HG03095 (cell line): ENCODE data around the gene MAMLD1.

Experiments used
- ATAC-seq: cut with Tn5 transposase; IDR thresholded peaks from one replicate; pipeline ENCODE4 v1.9.1; 2021; ENCODE audit warnings: moderate library complexity; ENCODE audit not compliant: unreplicated experiment

MAMLD1 gene

DNA sequence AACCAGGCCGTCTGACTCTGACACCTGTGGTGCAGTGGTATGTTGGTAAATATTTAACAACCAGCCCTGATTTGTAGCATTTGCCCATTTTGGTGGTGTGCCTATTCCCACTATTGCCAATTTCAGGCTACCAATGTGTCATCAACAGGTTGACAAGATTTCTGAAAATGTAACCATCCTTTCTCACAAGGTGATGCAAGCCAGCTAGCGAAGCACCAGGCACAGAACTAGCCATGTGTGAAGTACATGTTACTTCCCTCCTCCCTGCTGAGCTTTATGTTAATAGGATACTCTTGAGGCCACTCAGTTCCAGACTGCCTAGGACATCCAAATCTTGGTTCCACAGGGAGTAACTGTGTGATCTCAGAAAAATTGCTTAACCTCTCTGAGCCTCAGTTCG is 7.2 kb upstream of the MAMLD1 start:
- ATAC-seq, result no peak

DNA sequence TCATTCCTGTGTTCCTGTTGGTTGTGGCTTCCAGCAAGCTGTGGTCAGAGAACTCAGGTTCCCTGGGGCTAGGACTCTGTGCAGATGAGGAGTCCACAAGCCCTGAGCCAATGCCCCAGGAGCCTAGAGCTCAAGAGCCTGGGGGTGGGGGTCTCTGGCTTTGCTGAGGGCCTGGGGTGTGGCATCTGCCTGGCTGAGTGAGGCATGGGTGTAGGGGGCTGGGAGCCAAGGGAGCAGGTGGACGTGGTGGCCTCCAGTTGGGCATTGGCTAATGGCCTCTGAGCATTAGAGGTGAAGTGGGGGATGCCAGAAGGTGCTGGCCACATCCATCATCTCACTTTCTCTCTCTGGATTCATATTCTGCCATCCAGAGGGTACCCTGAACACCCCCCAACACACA is 5.3 kb upstream of the MAMLD1 start:
- ATAC-seq, result no peak

DNA sequence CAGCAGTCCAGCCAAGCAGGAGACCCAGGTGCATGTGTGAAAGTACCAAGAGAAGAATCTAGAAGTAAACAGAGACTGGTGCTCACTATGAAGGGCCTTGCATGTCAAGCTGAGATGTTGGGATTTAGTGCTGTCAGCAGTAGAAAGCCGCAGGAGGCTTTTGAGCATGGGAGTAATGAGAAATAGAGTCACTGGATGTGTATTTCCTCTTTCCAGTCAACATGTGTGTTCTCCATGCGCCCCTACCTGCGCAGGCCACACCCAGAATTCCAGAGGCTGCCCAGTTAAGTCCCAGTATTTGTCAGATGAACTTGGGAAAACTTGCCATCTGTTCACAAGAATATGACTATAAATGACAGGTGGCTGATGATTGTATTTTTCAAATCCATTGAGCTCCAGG is 4.5 kb upstream of the MAMLD1 start:
- ATAC-seq, result no peak

DNA sequence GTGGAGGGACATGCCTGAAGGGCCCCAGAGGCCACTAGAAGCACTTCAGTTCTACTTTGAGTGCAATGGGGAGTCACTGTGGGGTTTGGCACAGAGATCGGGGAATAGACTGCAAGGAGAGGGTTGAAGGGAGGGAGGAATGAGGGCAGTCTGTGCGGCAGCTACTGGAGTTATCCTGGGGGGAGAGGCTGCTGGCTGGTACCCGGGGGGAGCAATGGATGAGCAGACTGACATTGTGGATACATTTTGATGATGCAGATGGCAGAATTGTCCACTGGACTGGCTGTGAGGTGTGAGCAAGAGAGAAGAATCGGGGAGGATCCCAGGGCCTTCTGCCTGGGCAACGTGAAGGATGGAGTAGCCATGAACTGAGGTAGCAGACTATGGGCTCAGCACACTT is 2.8 kb upstream of the MAMLD1 start:
- no peak for ATAC-seq

DNA sequence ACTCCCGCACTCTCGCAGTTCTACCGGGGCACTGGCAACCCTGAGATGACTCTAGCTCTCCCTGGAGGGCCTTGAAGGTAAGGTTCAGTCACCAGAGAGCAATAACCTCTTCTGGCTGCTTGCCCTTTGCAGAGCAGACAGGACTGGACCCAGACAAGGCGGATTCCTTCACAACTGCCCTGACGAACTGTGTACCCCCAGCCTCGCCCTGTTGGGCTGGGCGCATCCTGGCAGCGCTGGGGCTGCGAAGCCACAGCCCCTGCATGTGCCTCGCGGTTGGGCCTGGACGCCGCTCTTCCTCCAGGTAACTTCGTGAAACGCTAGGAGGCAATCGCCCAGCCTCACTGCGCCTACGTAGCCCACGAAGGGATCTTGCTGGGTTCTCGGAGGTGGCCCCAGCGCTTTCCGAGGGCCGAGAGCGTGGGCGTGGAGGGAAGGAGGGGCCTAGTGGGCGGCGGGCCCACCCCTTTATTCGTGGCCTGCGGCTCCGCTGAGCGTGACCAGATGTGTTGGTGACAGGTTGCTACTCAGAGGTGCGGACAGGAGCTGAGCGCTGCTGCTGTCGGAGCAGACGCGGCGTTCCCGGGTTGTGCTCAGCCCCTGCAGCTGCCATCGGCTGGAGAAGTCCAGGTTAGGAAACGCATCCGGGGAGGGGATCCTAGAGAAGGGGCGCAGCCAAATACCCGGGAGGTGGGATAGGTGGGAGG is 1.9 kb upstream of the MAMLD1 start:
- ATAC-seq, result no peak

DNA sequence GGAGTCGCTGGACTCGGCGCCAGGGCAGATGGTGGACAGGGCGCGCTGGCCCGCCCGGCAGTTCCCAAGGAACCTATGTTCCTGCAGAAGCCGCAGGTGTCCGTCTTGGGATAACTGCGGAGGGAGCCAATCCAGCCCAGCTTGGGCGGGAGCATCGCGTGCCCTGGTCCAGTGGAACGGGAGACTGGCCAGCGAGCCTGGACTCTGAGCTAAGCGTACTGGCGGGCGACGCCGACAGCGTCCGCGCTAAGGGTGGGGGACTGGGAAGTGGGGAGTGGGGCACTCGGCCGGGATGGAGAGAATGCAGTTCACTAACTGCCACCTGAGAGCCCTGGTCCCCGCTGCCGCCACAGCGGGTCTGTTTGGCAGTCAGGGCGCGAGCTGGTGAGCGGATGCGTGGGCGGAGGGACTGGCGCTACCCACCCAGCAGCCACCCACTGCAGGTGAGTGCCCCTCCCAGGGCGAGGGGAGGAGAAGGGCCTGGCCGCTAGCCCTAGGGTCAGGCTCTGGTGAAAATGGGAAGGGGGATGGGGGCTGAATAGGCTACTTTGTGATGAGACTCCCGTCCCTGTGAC is 1.3 kb upstream of the MAMLD1 start:
- ATAC-seq, result no peak

DNA sequence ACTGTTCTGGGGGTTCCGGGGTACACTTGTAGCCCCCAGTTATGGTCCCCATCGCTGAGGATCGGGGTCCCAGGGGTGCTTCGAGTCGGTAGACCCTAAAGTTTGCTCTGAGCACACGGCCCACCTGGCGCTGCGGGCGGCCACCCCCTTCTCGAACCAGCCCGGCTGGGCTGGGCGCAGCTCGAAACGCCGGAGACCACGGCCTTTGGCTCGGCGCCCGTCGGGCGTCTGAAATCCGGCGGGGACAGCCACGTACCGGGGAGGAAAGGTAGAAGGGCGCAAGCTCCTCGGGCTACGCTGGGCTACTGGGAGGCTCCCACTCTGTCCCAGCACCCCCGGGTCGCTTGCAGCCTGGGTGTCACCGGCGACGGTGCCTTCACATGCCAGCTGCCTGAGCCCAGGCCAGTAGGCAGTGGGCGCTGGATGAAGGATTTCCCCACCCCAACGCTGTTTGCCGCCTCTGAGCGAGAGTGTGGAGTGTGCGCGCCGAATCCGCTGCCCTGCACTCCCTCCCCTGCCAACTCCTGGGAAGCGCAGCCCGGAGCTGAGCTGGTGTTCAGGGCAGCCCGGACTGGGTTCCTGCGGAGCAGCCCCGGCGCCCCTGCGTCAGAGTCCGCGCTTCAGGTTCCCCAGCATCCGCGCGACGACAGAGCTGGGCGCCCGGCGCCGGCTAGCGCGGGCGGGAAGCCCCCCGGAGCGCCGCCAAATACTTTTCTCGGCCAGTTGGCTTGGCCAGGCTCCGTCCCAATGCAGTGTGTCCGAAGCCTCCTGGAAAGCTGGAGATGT is 637 bp downstream of the MAMLD1 start:
- no peak for ATAC-seq

DNA sequence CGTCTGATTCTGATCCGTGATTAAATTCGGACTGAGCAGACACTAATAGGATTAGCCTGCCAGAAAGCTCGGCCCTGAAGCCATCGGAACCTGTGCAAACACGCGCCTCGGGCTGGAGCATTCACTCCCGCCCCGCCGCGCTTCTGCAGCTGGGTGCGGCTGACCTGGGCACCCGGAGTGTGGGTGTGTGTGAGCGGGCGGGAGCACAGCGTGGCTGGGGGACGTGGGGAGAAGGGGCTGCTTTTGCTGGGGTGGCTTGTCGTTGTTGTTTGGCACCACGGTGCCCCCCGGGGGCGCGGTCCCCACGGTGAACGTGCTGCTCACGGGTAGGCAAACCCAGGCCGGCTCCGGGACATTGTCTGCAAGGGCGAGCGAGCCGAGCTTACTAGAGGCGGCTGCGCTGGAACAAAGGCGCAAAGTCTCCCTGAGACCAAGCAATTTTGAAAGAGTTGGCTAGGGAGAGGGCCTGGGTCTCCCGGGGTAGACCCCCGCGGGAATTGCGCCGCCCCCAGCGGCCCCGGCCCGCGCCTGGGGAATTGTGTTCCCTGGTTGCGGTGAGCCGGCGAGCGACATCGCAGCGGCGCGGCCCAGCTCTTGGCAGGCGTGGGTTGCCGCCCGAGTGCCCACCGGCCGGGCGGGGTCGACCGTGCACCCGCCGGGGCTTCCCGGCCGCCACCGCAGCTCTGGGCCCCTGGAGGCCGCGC is 1.4 kb downstream of the MAMLD1 start:
- no peak for ATAC-seq

DNA sequence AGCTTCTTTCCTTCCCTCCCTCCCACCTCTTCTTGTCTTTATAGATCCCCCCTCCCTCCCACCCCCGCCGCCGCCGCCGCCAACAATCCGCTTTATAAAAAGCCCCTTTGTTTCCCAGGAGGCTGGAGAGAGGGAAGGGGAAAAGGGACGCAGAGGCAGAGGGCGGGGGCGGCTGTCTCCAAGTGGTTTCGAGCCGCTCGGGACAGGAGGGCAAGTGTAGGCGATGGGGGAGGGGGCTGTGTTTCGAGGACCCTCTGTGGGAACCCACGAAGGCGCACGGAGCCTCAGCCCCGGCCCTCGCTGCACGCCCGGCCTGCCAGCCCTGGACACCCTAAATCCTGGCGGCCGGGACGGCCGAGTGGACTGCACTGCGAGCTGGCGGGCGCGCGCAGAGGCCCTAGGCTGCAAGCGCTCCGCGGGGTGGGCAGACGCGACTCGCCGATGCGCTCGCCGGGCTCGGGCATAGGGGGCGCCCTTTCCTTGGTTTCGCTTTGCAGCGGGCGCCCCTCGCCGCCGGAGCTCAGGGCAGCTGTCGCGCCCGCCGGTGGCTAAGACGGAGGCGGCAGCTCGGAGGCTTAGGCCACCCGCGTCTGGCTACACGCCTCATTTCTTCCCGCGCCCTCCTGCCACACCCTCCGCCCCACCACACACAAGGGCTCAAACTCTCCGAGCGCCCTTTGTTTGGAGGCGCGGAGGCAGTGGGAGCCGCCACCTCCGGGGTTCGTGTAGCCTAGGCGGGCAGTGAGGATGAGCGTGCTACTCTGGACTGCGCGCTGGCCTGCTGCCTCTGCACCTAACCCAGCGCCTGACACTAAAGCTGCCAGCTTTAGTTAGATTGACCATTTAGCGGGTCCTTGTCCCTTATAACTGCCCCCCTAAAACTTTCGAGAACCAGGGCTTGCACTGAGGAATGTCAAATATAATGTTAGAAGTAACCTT is 2.2 kb downstream of the MAMLD1 start:
- ATAC-seq, result no peak

DNA sequence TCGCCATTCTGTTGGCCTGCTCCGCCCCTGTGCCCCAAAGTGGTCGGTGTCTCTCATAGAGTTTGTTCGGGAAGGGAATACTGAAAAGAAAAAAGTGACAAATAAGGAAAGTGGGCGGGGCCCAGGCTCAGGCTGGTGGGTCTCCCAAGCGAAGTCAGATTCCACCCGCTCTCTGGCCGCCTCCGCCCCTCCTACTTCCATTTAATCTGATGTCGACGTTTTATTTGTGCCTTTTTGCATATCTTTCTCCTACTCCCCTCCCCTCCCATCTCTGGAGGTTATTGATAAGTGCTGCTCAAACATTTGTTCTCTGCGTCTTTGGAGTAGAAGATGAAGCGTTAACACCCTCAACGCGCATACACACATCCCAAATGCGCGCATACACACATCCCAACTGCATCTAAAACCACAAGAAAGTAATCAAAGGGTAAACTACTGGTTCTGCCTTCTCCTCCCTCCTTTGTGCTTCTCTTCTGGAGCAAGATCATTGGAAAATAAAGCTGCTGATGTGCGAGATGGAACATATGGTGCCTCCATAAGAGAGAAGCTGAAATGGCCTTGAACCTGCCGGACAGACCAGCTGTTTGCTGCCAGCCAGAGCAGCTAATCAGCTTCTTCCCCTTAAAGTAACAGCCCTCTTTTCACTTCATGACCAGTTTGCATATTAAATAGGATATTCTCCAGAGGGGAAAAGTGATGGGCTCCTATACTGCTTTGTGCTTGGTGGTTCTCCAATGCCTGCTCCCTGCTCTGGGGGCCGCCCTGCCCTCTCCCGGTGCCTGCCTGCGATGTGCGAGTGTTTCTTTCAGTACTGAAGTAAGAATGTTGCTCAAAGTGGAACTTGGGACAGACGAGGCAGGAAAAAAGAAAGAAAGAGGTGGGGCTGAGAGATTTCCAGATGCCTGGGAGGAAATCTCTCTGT is 3.1 kb downstream of the MAMLD1 start:
- no peak for ATAC-seq

DNA sequence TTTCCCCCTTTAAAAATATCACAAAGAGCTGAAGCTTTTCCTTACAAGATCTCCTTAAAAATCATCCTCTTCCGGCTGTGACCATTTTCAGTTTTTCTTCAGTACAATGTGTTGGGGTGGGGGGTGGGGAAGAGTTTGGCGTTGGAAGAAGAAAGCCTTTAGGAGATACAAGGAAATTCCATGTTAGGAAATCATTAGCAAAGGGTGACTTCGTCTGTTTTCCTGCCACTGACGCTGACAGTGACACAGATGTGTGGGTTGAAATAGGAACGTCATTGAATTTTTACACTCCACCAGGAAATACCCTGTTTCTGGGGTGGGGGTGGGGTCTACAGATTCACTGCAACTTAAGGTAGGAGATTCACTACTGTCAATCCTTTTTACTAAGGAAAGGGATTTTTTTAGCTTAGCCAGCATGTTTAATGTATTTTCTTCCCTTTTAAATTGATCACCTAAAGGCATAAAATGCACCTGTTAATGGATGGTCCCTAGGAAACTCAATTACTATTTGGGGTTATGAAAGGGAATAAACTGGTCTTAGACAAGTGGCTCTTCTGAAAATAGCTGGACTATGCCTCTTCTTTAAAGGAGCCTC is 3.9 kb downstream of the MAMLD1 start:
- ATAC-seq, result no peak

DNA sequence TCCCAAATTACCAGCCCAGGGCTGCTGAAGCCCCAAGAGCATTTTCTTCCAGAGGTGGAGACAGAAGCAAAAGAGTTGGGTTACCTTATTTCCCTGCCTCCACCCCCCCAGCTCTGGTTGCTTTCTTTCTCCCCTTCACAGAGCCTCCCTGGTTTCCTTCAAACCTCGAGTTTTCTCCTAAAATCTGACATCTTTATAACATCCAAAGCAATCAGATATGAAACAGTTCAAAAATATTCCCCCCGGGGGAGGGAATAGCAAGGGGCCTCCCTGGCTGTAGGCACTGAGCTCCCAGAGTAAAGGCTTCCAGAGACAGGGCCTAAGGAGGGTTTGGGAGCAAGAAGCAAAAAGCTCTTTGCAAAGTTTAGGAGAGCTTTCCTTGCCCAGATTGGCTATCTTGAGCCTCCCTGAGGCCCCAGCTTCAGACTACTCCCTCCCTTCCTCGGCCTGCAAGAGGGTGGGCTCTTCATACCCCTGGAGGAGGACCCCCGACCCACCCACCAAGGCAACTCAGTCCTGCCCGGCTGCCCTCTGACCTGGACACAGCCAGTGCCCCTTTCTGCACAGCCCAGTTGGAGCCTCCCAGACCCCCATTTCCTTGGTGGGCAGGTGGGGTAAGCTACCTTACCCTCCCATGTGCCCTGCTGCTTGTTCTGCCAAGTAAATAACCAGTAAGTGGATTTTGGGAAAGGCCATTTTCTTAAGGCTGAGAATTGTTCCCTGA is 7.6 kb downstream of the MAMLD1 start:
- ATAC-seq, result no peak

DNA sequence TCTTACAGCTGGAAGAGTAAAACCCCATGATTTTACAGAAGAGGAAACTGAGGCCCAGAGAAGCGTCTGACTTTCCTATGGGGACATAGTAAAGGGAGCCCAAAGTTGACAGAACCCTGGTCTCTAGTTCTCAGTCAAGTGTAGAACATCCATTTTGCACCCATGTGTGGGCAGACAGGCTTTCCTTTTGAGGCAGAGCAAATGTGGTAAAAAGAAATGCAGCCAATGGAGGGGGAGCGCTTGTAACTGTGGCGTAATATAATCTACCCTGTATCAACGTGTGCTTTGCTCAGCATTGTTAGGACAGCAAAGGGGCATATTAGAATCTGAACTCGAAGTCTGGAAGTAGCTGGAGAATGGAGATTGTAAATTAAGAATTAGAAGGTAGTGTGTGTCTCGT is 8.8 kb downstream of the MAMLD1 start:
- ATAC-seq, result no peak

DNA sequence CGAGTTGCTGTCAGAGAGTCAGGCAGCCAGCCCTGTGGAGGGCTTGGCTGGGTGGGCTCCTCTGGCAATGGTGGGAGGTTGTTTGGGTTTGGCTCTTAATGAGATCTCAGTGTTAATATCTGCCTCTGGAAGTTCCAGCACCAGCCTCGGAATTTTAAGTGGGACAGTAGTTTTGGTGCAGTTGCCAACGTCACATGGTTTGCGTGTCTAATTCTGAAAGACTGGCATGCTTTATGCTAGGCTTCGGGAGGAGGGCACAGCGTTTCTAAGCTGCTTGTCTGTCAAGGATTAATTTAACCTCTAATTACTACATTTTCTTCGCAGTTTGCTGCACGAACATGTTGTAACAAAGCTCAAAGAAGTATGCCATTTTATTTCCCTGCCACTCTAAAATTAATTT is 9.2 kb downstream of the MAMLD1 start:
- no peak for ATAC-seq

DNA sequence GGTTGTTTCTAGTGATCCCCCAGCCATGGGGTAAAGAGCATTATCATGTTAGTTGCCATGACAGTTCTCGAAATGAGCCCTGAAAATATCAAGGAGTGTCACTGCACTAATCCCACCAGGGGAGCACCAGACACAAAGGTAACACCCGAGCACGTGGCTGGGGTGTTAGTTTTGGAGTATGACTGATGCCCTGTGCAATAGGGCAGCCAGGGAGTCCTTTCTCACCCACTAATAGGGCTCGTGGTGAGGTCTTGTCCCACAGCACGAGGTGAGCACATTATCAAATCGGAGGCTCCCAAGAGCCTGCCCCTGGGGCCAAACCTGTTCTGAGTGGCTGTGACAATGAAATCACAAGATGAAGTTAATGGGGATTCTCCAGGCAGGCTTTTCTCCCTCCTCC is 9.6 kb downstream of the MAMLD1 start:
- no peak for ATAC-seq

DNA sequence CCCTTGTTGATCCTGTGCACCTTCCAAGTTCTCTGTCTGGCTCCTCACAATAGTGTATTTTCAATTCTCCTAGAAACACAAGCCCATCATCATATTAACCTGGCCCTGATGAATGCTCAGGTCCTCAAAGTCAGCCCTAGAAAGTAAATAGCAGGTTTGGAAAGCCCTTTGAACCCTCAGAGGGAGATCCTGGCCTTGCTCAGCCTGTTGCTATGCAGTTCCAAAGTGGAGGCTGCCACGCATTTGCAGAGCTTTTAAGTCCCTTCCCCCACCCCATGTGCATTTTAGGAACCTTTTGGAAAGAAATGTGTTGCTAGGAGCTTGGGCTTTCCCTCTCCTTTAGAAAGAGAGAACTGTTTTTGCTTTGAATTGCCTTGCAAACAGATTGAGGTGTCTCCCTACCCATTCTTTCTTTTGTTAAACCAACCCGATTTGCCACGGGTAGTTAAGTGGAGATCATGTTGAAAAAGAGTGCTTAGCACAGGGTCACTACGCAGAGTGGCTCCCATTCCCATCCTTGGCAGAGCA is 12.2 kb downstream of the MAMLD1 start:
- no peak for ATAC-seq

DNA sequence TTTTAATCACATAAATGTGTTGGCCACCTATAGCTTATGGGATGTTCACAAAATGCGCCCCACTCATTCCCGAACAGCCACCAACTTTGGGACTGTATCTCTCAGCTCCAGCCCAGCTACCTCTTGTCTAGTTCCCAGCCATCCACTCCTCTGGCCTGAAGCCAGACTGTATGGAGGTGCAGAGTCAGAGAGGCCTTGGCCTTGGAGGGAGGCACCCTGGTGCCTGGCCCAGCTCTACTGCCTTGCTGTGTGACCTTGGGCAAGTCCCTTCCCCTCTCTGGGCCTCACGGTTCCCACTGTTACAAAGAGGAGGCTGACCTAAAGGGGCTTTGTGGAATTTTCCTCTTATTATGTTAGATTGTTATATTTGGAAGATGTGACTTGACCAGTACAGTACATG is 13.9 kb downstream of the MAMLD1 start:
- no peak for ATAC-seq

DNA sequence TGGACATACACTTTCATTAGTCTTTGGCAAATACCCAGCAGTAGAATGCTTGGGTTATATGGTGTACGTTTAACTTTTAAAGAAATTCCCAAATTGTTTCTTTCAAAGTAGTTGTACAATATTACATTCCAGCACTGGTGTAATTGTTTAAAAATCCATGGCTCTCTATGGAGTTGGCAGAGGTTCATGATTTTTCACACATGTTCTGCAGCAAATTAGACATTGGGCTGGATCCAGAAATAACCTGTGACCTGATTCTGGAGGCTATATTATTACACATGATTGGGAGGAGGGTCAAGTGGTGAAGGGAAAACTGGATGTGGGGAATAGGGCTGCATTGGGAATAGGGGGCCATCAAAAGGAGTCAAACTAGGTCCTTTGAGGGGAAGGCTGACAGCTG is 41.9 kb downstream of the MAMLD1 start:
- no peak for ATAC-seq
